ENCODE results near the gene SARDH.

Gene SARDH

GRCh38 chr9:133616643-133617405 is 121.3 kb downstream of the SARDH start:
- no peak for DNase-seq

GRCh38 chr9:133615606-133616188 is 122.5 kb downstream of the SARDH start:
- no peak for DNase-seq

GRCh38 chr9:133615186-133615585 is 123.0 kb downstream of the SARDH start:
- DNase-seq, result no peak

DNA sequence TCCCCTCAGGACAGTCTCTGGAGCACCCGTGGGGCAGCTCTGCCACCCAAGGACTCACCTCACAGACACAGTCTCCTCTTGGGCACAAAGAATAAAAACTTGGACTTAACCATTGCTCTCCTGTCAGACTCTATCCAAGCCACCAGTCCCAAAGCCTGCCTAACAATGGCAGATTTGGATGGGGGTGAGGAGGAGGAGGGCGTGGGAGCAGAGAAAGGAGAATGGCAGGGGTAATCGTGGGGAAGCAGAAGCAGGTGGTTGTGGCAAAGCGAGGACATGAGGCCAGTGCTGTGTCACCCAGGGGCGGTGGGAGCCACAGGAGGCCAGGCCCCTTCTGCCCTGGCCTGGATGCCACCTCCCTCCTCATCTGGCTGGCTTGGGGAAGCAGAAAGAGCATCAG is 123.5 kb downstream of the SARDH start:
- no peak for DNase-seq

- no peak for DNase-seq
These were observed 124.1 kb downstream of the SARDH start for GRCh38 chr9:133614056-133614455.

Measured in NCI-H2227 treated with DMSO at 0.1 percent for 48 hours (cell line).